ENCODE measurements around the gene CRIM1.

Gene CRIM1

DNA sequence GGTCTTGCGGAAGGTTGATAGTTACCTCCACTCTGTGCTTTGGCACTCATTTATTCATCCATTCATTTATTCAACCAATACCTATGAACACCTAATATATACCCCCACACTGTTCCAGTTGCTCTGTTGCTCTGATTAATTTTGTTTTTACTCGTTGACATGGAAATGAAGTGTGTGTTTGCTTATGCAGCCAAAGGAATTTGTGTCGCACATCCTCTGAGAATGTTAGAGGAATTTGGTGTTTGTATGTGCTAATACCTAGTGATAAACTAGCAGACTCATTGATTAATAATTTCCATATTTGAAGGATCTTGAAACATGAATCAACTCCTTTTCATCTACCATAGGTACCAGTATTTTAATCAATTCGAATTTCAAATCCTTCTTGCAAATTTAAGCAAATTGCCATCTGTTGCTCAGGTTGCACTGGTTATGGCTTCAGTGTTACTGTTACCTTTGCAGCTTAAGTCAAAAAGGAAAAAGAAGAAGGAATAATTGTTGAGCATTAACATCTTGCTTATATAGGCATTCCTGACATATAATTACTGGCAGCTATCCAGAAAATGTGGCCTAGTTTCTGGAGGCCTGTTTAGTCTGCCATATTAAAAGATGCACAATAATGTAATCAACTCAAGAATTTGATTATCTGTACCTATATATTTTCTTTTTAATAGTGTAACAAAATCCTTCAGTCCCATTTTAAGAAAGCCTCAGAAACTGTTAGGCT lies 25.7 kb upstream of the CRIM1 start:
- Histone ChIP-seq H2AFZ (ENCODE audit: low read length) (no peak overlapping the region), H3K9ac (ENCODE audit: low read length) (no peak overlapping the region), H4K20me1 (ENCODE audit: insufficient read depth, low read length) (no peaks in the 10 kb centered on the region), H3K79me2 (ENCODE audit: low read length) (no peaks in the 10 kb centered on the region), H3K27ac (ENCODE audit: low read length) (no peak overlapping the region), H3F3A (ENCODE audit: insufficient read depth, low read length) (no peaks in the 10 kb centered on the region), H3K4me2 (ENCODE audit: low read depth, low read length) (no peak overlapping the region), H3K27me3 (replicated peaks; ENCODE audit: insufficient read depth, low read length) (no peaks in the 10 kb centered on the region), H3K4me3 (ENCODE audit: low read length) (no peak overlapping the region), H3K36me3 (replicated peaks; ENCODE audit: insufficient read depth, low read length) (no peaks in the 10 kb centered on the region), H3K9me2 (replicated peaks; ENCODE audit: insufficient read depth, low read length) (no peaks in the 10 kb centered on the region), H3K4me1 (ENCODE audit: low read length) (no peaks in the 10 kb centered on the region), H3K9me3 (replicated peaks; ENCODE audit: insufficient read depth, low read length) (no peaks in the 10 kb centered on the region)
- DNase-seq, result no peak
- TF ChIP-seq EZH2phosphoT487 (IDR thresholded peaks at IDR 0.05; ENCODE audit: low read length) (no peak), EZH2 (optimal IDR thresholded peaks at IDR 0.05; ENCODE audit: low read depth, low read length) (no peak)
- TF ChIP-seq, protein P1, sequence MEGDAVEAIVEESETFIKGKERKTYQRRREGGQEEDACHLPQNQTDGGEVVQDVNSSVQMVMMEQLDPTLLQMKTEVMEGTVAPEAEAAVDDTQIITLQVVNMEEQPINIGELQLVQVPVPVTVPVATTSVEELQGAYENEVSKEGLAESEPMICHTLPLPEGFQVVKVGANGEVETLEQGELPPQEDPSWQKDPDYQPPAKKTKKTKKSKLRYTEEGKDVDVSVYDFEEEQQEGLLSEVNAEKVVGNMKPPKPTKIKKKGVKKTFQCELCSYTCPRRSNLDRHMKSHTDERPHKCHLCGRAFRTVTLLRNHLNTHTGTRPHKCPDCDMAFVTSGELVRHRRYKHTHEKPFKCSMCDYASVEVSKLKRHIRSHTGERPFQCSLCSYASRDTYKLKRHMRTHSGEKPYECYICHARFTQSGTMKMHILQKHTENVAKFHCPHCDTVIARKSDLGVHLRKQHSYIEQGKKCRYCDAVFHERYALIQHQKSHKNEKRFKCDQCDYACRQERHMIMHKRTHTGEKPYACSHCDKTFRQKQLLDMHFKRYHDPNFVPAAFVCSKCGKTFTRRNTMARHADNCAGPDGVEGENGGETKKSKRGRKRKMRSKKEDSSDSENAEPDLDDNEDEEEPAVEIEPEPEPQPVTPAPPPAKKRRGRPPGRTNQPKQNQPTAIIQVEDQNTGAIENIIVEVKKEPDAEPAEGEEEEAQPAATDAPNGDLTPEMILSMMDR (IDR thresholded peaks at IDR 0.05; ENCODE audit: low read length), result no peak

DNA sequence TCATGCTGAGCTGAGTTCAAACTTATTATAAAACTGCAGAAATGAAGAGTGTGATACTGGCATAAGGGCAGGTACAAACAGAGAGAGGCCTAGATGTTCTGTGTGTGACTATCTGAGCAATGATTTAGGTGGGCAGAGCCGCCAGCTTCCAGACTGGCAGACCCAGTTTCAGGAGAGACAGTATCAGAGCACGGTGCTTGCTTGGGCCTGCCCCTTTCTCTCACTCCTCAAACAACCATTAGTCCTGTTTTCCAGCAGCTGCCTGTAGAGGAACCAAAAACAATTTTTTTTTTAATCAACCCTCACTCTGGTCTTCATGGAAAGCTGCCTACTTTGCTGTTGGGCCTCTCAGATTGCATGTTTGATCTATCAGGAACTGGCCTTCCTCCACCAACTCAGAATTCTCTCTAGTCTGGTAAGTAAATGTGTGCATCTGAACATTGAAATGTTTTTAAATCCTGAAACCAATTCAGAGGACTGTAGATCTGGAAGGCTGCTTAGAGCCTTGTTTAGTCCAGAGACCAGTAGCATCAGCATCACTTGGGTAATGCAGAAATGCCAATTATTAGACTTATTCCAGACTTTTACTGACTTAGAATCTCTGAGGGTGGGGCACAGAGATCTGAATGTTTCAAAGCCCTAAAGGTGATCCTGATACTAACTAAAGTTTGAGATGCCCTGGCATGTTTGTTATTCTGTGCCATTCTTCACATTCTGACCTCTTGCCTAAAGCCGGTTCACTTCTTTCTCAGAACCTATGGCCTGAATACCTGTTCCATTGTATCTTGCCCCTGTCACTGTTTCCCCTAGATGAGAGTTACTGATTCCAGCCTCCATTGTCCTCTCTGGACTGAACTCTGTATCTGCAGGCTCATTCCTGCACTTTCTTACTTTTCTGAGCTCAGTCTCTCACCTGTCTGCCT lies 24.8 kb upstream of the CRIM1 start:
- H3K9ac ChIP-seq (ENCODE audit: low read length), result no peak overlapping the region
- H3K9me2 ChIP-seq (replicated peaks; ENCODE audit: insufficient read depth, low read length), result no peaks in the 10 kb centered on the region
- no peaks in the 10 kb centered on the region for H3K79me2 ChIP-seq (ENCODE audit: low read length)
- H3K4me3 ChIP-seq (ENCODE audit: low read length), result no peak overlapping the region
- no peak overlapping the region for H3K4me2 ChIP-seq (ENCODE audit: low read depth, low read length)
- H3K27me3 ChIP-seq (replicated peaks; ENCODE audit: insufficient read depth, low read length), result no peaks in the 10 kb centered on the region
- no peak overlapping the region for H2AFZ ChIP-seq (ENCODE audit: low read length)
- H3K9me3 ChIP-seq (replicated peaks; ENCODE audit: insufficient read depth, low read length), result no peaks in the 10 kb centered on the region
- no peaks in the 10 kb centered on the region for H3K36me3 ChIP-seq (replicated peaks; ENCODE audit: insufficient read depth, low read length)
- no peak for DNase-seq
- no peak overlapping the region for H3K27ac ChIP-seq (ENCODE audit: low read length)
- TF ChIP-seq, protein P1 (IDR thresholded peaks at IDR 0.05; ENCODE audit: low read length), result no peak
- no peak for TF ChIP-seq EZH2 (optimal IDR thresholded peaks at IDR 0.05; ENCODE audit: low read depth, low read length)
- no peak for TF ChIP-seq EZH2phosphoT487 (IDR thresholded peaks at IDR 0.05; ENCODE audit: low read length)
- no peaks in the 10 kb centered on the region for H3K4me1 ChIP-seq (ENCODE audit: low read length)
- no peaks in the 10 kb centered on the region for H4K20me1 ChIP-seq (ENCODE audit: insufficient read depth, low read length)
- H3F3A ChIP-seq (ENCODE audit: insufficient read depth, low read length), result no peaks in the 10 kb centered on the region

DNA sequence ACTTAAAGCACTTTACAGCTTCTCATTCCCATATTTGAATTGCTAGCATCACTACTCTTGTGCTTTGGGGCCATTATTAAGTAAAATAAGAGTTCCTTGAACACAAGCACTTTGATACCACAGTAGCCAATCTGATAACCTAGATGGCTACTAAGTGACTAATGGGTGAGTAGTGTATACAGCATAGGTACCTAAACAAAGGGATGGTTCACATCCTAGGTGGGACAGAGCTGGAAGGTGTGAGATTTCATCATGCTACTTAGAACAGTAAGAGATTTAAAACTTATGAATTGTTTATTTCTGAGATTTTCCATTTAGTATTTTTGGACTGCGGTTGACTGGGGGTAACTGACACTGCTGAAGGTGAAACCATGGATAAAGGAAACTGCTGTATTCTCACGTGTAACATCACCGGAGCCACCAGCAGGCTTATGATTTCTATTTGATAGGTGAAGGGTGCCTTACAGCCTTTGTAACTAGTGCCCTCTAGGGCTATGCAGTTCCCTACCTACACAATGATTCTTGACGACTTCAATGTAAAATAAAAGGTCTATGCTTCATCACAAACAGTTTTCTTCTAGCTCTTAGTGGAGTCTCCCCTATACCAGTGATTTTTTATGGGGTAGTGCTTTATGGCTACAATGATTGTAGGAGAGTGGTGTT lies 22.1 kb upstream of the CRIM1 start:
- Histone ChIP-seq H3K4me1 (ENCODE audit: low read length) (no peaks in the 10 kb centered on the region), H3K9me2 (replicated peaks; ENCODE audit: insufficient read depth, low read length) (no peaks in the 10 kb centered on the region), H4K20me1 (ENCODE audit: insufficient read depth, low read length) (no peaks in the 10 kb centered on the region), H3K27ac (ENCODE audit: low read length) (no peak overlapping the region), H3F3A (ENCODE audit: insufficient read depth, low read length) (no peaks in the 10 kb centered on the region), H2AFZ (ENCODE audit: low read length) (no peak overlapping the region), H3K4me3 (ENCODE audit: low read length) (no peak overlapping the region), H3K4me2 (ENCODE audit: low read depth, low read length) (no peak overlapping the region), H3K36me3 (replicated peaks; ENCODE audit: insufficient read depth, low read length) (no peaks in the 10 kb centered on the region), H3K79me2 (ENCODE audit: low read length) (no peaks in the 10 kb centered on the region), H3K9me3 (replicated peaks; ENCODE audit: insufficient read depth, low read length) (no peaks in the 10 kb centered on the region), H3K9ac (ENCODE audit: low read length) (no peak overlapping the region), H3K27me3 (replicated peaks; ENCODE audit: insufficient read depth, low read length) (no peaks in the 10 kb centered on the region)
- no peak for DNase-seq
- TF ChIP-seq, protein P1 (IDR thresholded peaks at IDR 0.05; ENCODE audit: low read length), result no peak
- TF ChIP-seq EZH2phosphoT487 (IDR thresholded peaks at IDR 0.05; ENCODE audit: low read length), result no peak
- no peak for TF ChIP-seq EZH2 (optimal IDR thresholded peaks at IDR 0.05; ENCODE audit: low read depth, low read length)
